Fibroblast of peridontal ligament (primary cell): ENCODE measurements around the gene HSH2D.
"Not testable (repeated sequence)": the region's sequence is repeated elsewhere in the genome, so short reads cannot be mapped to it uniquely, and the experiment has no call there.

ENCODE experiments used
- DNase-seq: peaks from one replicate; pipeline ENCODE4 v3.0.0-alpha.2; 2010; ENCODE audit errors: extremely low read depth

HSH2D gene

DNA sequence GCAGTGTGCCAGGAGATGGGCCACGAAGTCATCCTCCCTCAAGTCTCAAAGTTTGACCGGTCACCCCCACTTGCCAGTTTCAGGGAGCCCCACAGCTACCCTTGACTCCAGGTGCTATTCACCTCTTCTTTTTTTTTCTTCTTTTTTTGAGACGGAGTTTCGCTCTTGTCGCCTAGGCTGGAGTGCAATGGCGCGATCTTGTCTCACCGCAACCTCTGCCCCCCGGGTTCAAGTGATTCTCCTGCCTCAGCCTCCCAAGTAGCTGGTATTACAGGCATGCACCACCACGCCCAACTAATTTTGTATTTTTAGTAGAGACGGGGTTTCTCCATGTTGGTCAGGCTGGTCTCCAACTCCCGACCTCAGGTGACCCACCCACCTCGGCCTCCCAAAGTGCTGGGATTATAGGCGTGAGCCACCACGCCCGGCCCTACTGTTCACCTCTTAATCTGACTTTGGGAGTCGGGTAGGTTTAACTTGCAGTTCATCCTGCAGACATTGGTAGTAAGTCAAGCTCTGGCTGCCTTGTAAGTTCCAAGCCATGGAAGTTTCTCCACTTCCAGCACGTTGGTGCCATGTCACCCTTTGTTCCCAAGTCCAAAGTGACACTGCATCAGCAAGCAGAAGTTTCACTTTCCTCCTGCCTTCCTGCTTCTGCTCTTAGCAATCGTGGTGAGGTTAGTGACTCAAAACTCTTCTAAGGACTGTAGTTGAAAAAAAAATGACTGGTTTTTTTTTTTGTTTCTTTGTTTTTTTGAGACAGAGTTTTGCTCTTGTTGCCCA is 24.2 kb upstream of the HSH2D start:
- not testable (repeated sequence) for DNase-seq

DNA sequence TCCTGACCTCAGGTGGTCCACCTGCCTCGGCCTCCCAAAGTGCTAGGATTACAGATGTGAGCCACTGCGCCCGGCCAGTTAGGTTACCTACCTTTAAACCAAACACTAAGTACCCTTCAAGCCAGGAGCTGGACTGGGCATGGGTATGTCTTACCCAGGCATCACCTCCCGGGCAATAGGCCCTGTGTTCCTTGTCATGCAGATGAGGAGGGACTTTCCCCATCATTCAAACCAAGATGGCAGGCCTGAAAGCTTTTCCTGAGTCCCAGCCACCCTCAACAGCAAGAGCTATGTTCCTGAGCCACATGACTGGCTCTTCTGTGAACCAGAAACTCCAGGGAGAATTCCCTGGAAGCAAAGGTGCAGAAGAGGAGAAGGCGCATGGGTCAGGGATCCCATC is 22.3 kb upstream of the HSH2D start:
- no peak for DNase-seq

DNA sequence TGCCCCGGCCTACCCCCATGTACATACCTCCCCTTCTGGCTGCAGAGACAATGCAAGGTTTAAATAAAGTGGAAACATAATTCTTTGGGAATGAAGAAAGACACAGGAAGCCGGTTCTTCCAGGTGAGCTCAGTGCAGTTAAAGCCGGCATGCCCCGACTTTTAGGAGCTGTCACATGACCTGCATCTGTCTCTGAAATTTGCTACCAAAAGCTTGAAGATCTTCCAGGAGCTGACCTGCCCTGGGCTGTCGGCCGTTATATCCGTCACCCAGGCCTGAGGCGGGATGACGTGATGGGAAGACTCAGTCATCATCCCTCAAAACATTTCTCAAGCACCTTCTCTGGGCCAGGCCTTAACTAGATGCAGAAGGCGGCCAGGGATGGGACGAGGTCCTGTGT is 21.5 kb upstream of the HSH2D start:
- no peak for DNase-seq

DNA sequence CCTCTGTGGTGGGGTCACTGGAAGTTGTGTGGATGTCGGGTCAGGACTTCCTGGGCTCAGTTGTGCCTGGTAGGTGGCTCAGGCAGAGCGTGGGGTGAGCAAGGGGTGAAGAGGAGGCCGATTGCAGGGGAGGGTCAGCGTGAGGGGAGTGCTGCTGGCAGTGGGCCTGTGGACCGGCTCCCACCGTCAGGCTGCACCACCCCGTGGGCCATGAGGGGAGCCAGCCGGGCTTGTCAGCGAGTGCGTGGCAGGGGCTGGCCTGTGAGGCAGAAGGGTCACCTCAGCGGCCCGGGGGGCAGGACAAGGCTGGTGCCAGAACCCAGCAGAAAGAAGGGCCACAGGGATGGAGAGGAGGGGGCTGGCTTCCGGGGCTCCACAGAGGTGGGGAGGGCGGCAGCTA is 18.5 kb upstream of the HSH2D start:
- no peak for DNase-seq

DNA sequence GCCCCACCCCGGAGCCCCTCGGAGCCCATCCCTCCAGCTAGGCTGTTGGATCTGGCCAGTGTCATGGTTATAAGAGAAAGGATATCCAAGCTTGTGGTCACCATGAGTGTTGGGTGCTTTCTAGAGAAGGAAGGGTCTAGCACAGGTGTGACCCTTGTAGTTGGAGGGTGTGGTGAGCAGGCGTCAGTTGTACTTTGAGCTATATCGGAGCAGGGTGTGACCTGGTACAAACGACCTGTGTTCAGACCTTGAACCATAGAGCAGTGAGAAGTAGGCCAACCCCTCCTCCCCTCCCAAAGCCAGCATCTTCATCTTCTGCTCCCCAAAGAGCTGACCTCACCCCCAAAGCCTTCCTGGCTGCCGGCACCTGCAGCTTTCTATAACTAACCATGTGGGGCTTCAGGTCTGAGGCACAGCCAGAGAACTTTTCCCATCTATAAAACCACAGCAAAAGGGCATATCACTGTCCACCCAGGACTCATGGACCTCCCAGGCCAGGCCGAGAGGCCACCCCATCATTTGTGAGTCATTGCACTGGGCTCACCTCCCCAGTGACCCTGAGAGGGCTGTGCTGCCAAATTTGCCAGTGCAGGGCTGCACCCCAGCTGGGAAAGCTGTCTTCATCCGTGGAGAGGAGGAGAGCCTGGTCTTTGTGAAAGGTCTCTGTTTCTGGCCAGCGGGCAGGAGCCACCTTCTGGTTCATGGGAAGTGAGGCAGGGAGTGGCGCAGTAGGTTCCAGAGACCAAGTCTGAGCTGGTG is 17.6 kb upstream of the HSH2D start:
- no peak for DNase-seq

DNA sequence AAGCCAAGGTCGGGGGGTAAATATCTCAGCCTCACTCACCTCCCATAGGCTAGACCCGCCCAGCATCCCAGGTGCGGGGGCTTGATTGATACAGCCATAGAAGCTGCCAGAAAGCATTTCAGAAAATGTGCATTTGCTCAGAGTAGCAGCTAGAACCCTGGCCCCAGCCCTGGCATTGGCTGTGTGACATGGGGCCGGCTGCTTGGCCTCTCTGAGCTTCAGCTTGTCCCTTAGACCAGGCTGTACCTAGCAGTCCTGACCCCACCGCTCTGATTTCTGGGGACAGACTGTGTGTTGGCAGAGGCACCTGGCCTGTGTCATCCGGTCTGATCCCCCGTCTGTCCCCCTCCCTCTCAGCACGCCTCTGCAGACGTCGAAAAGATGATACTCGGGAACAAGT is 16.4 kb upstream of the HSH2D start:
- DNase-seq = no peak

DNA sequence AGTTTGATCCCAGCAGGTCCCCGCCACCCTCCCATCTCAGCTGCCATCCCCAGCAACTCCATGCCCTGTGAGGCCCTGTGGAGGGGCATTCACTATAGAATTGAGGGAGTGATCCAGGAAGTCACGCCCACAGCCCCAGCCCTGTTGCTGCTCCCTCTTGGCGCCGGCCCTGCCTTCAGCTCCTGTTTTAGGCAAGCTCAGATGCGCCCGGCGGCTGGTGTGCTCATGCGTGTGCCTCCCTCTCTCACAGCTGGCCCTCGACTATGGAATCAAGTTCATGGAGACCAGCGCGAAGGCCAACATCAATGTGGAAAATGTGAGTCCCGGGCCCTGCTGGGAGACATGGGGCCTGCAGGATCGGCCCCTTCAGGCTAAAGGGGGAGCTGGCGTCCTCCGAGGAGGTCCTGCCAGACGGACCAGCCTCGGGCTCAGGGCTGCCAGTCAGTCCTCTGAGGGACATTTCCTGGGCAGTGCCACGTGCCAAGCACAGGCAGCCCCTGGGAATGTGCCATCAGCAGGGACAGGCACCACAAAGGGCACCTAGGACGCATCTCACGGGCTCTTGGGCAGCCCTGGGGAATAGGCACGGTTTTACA is 15.6 kb upstream of the HSH2D start:
- no peak for DNase-seq

DNA sequence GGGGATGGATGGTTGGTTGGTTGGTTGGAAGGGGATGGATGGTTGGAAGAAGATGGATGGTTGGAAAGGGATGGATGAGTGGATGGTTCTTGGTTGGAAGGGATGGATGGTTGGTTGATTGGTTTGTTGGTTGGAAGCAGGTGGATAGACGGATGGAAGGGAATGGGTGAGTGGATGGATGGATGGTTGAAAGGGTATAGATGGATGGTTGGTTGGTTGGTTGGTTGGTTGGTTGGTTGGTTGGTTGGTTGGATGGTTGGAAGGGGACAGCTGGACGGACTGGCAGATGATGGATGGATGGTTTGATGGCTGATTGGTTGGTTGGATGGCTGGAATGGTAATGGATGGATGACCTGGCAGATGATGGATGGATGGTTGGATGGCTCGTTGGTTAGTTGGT is 11.8 kb upstream of the HSH2D start:
- no peak for DNase-seq

DNA sequence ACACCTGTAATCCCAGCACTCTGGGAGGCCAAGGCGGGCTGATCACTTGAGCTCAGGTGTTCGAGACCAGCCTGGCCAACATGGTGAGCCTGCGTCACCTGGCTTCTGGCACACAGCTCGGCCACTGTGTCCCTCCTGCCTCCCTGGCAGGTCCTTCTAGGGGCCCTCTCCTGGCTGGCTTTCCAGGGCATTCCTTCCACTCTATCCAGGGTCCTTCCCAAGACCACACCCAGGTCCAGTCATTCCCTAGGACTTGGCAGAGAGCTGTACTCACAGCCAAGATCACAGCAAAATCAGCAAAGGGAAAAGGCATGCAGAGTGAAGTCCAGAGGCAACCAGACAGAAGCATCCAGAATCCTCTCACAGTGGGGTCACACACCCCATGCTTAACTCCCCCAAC is 9.7 kb upstream of the HSH2D start:
- DNase-seq = no peak

DNA sequence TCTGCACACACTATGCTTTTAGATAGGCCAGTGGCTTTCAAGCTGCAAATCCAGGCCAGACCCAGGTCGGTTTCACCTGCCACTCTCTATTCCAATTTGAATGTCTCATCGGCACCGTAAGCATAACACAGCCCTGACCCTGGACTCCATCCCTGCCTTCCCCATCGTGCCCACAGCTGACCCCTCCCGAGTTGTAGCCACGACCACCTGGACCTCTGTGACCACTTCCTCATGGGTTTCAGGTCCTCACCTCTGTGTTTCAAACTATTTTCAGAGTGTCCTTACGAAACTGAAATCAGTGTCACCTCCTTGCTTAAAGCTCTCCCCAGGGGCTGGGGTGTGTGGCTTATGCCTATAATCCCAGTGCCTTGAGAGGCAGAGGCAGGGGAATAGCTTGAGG is 9.0 kb upstream of the HSH2D start:
- DNase-seq = no peak

DNA sequence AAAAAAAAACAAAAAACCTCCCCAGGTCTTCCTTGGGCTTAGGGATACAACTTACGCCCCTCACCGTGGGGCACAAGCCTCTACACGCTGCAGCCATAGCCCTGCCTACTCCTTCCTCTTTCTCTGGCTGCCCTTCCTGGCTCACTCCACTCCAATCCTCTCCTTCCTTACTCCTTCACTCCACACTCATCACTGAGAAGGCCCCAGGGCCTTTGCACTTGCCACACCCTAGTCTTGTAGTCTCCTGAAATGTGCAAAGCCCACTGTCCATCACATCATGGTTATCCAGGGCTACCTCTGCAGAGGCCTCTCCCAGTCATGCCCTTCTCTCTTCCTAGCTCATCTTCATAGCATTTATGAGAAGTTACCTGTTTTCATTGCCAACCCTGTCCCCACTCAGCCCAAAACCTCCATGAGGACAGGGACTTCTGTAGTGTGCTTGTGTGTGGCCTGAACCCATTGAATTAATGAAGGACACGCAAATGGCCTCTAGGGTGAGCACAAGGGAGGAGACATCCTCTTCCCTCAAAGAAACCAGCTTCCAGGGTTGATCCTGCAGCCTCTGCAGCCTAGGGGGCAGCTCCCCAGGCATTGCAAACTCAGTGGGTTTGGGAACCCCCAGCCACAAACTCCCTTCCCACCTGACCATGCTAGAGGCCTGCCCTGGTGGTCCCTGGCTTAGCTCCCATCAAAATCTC is 7.9 kb upstream of the HSH2D start:
- no peak for DNase-seq

DNA sequence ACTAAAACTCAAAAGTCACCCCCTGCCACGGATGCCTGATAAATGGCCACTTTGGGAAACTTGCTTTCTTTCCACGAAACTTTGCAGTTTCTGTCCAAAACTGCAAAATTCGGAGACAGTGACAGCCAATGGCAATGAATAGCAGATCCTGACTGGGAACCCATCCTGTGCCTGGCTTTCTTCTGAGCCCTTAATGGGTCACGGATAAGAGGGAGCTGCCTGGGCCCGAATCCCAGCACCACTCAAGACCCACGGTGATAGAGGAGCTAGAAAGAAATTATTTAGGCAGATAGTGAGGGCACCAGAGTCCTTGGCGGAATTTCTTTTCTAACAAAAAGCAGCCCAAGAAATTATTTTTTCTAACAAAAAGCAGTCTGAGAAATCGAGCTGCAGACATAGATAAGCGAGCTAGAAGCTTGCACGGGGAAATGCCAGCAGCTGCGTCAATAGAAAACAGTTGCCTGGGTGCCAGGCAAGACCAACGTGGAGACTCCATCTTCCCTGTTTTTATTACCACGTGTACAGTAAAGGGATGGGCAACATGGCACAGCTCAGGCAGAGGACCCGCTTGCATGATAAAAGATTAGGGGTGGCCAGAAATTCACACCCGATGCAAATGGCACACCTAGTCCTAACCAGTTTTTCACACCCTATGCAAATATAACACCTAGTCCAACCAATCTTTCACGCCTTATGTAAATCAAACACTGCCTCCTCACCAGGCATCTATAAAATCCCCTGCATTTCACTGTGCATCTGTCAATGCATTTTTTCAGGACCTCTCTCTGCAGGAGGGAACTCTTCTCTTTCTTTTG is 7.1 kb upstream of the HSH2D start:
- no peak for DNase-seq

DNA sequence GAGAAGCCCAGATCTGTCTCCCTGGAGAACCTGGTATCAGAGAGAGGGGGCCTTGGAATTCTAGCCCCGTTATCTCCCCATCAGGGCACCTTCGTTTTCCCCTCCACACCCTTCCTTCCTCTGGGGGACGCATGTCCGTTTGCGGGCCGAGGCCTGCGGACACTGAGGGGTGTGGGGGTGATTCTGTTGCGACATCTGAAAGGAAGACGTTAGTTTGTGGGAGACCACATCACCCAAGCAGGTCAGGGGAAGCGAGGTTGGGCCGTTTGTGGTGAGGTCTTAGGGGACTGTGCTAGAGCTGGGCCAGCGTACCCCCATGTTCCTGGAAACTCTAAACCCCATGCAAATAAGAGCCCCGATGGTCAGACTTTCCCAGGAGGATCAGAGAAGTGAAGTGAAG is 3.7 kb upstream of the HSH2D start:
- no peak for DNase-seq

DNA sequence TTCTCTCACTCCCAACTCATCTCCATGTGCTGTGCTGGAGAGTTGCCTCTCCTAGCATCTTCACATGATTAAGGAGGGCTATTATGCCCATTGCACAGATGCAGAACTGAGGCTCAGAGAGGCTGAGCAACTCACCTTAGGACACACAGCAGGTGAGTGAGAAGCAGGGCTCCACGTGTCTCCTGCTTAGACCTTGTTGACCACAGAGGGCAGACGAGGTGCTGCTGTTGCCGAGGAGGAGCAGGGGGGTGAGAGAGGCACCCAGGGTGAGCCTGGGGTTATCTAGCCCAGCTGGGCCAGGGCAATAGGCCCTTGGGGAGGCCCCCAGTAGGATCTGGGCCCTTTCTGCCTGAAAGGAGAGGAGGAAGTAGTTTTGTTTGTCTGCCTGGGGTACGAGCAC is 2.4 kb upstream of the HSH2D start:
- DNase-seq = no peak

DNA sequence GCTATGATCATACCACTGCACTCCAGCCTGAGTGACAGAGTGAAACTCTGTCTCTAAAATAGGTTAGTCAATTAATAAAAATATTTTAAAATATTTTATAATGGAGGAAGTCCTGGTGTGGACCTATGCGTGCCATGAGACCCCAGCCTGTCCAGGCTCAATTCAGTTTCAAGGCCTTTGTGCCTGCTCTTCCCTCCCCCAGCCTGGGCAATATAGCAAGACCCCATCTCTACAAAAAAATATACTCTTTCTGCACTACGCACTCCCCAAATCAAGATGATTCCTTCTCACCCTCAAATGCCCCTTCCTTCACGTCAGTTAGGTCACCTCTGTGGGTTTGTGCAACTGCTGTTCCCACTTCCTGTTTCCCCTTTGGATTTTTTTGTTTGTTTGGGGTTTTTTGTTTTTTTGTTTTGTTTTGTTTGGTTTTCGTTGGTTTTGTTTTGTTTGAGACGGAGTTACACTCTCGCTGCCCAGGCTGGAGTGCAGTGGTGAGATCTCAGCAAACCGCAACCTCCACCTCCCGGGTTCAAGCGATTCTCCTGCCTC is 1.4 kb upstream of the HSH2D start:
- no peak for DNase-seq

DNA sequence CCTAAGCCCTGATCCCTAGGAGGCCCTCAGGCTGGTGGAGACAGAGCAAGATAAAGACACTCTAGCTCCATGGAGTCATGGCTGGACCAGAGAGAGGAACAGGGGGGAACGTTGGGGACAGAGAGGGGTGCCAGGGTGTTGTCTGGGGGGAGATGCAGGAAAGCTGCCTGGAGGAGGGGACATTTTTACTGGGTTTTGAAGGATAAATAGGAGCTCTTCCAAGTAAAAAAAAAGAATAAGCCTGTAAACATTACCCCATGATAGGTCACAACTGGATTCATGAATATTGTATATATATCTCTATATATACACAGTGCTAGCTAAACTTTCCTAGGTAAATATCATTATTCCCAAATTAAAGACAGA is 714 bp downstream of the HSH2D start:
- no peak for DNase-seq

DNA sequence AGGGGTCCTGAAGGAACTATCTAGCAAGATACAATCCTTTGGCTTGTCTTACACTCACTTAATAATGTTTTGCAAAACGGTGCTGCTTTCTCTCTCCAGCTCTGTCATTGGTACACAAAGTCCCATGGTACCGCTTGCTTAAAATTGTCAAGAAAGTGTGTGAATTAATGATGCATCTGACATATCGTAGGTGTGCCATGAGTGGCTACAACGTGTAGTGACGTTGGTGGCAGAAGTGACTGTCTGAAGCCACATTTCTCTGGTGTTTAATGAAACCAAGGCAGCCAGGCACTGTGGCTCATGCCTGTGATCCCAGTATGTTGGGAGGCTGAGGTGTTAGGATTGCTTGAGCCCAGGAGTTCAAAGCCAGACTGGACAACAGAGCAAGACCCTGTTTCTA is 2.6 kb downstream of the HSH2D start:
- no peak for DNase-seq

DNA sequence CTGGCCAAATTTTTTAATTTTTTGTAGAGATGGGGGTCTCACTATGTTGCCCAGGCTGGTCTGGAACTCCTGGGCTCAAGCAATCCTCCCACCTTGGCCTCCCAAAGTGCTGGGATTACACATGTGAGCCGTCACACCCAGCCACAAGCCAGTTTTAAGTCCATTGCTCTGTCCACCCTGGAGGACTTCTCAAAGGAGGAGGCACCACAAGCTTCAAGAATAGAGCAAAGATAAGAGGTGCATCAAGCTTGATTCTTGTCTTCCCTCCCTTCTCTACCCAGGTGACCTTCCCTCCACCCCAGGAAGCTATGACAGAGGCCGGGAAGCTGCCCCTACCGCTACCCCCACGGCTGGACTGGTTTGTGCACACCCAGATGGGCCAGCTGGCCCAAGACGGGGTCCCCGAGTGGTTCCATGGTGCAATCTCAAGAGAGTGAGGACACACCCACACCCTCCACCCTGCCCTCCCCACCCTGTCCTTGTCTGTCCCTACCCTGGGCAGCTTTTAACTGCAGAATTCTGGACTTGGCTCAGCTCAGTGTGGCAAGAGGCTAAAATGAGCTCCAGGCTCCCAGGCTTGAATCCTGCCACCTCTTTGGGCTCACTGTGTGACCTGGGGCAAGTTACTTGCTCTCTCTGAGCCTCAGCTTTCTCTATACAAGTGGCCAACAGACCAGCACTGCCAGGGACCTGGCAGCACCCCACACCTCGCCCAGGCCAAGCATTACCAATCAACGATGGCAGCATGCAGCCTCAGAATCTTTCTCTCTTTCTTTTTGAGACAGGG is 5.2 kb downstream of the HSH2D start:
- DNase-seq = no peak

DNA sequence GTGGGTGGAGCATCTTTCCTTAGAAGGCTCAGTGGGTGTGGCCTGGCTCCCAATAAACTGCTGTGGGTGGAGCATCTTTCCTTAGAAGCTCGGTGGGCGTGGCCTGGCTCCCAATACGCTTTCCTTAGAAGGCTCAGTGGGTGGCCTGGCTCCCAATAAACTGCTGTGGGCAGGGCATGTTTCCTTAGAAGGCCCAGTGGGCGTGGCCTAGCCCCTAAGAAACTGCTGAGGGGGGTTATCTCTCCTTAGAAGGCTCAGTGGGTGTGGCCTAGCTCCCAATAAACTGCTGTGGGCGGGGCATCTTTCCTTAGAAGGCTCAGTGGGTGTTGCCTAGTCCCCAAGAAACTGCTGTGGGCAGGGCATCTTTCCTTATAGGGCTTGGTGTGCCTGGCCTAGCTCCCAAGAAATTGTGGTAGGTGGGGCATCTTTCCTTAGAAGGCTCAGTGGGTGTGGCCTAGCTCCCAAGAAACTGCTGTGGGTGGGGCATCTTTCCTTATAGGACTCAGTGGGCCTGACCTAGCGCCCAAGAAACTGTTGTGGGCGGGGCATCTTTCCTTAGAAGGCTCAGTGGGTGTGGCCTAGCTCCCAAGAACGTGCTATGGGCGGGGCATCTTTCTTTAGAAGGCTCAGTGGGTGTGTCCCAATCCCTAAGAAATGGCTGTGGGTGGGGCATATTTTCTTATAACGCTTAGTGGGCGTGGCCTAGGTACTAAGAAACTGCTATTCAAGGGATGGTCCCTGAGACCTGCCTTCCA is 10.3 kb downstream of the HSH2D start:
- no peak for DNase-seq

DNA sequence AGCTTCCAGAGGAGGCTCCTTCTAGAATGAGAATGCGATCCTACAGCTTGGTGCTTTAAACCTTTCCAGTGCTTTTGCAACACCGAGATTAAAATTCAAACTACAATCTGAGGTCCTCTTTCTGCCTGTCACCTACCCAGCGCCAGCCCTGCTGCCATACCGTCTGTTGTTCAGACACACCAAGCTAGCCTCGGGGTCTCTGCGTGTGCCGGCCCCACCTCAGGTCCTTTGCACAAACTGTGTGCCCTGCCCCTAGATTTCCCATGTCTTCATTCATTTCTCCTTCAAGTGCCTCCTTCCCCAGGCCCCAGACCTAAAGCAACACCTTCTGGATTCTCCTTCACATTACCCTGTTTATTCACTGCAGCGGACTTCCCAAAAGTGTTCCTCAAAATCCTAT is 11.1 kb downstream of the HSH2D start:
- no peak for DNase-seq
